HG02763 (cell line): ENCODE results near the gene KBTBD12.
"Not testable (repeated sequence)": the region's sequence is repeated elsewhere in the genome, so short reads cannot be mapped to it uniquely, and the experiment has no call there.

Experiments
- ATAC-seq: cut with Tn5 transposase; IDR thresholded peaks from one replicate; pipeline ENCODE4 v1.9.1; 2021; ENCODE audit warnings: mild to moderate bottlenecking, moderate library complexity; ENCODE audit not compliant: unreplicated experiment

Gene KBTBD12, protein sequence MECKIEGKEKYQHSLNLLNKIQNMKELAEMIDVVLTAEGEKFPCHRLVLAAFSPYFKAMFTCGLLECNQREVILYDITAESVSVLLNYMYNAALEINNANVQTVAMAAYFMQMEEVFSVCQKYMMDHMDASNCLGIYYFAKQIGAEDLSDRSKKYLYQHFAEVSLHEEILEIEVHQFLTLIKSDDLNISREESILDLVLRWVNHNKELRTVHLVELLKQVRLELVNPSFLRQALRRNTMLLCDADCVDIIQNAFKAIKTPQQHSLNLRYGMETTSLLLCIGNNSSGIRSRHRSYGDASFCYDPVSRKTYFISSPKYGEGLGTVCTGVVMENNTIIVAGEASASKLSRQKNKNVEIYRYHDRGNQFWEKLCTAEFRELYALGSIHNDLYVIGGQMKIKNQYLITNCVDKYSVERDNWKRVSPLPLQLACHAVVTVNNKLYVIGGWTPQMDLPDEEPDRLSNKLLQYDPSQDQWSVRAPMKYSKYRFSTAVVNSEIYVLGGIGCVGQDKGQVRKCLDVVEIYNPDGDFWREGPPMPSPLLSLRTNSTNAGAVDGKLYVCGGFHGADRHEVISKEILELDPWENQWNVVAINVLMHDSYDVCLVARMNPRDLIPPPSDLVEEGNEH

GRCh38 chr3:127915115-127915936 is at the start of gene KBTBD12:
Gene KBTBD12 (plus strand): TSS chr3:127915232. CDS start chr3:127923062, 7,830 bp downstream.
- ATAC-seq: no peak

- no peak for ATAC-seq
These were observed 49.1 kb upstream of the KBTBD12 start for GRCh38 chr3:127865941-127866340.

GRCh38 chr3:127867412-127867811 is 47.6 kb upstream of the KBTBD12 start:
- ATAC-seq: no peak

- ATAC-seq: no peak
These were observed 47.0 kb upstream of the KBTBD12 start for GRCh38 chr3:127867986-127868385.

- no peak for ATAC-seq
These were observed 44.9 kb upstream of the KBTBD12 start for GRCh38 chr3:127870156-127870555.

- ATAC-seq: not testable (repeated sequence)
These were observed 40.9 kb upstream of the KBTBD12 start for GRCh38 chr3:127874097-127874496.

DNA sequence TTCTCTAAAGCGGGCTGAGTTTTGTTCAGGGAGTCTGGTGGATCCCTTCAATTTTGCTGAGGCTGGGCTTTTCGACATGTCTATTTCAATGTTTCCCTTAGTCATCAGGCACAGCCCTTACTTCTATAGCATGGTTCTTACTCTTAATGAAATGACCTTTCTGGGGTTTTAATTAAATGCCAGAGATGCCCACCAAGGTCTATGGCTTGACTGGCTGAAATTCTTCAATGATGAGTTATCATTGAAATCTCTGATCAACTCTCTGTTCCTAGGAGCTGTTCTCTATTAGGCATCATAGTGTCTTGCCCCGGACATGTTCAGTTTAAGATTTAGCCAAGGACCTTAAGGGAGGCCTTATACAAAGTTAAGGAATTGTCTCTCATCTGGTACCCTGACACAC is 33.4 kb upstream of the KBTBD12 start:
- ATAC-seq: no peak

GRCh38 chr3:127884041-127884440 is 31.0 kb upstream of the KBTBD12 start:
- no peak for ATAC-seq

DNA sequence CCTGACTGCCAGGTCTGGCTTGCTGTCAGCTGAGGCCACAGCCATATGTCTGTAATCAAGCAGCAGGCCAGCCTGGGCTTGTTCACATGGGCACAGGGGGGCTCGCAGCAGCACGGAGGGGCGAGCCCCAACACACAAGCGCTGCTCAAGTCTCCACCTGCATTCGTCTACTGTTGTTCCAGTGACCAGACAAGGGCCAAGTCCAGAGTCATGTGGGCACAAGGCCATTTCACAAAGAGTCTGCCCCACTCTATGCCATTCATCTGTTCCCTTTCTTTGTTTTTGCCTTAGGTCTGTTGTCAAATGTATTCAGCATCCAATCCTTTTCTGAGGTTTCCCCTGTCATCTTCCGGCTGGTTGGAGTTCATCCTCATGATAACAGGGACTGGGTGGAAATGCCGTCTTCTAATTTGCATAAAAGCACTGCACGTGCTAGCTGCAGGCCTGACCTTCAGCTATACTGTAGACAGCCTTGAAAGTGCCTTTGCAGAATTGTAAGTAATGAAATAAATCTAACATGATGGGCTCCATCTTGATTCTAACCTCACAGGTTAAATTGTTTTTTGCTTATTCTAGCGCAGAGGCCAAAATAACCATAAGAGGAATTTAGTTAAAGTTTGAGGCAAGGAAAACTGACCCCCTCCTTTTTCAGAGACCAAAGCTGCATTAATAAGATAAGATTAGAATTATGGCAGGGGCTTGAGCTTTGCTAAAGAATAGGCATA is 28.6 kb upstream of the KBTBD12 start:
- no peak for ATAC-seq

DNA sequence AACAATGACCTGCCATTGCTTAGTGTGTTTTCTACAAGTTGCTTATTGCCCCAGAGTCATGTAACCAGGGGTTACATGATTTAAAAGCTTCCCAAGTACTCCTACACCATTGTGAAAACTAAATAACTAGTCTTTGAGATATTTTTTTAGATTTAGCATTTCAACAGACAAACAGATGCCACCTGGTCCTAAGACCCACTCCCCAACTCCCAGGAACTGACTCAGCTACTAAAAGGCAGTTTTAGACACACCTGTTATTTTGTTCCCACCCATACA is 28.1 kb upstream of the KBTBD12 start:
- no peak for ATAC-seq

DNA sequence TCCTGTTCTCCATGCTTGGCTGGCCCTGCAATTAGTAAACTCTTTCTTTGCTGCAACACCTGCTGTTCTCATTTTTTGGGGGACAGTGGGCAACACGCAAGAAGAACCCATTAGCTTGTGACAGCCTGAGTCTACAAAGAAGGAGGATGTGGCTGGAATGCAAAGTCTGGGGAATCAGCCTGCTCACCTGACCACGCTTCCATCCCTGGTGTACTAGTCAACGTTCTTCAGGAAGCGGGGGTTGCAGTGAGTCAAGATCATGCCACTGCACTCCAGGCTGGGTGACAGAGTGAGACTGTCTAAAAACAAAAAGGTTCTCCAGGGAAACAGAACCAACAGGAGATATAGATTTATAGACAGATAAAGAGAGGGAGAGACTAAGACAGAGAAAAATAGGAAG is 27.7 kb upstream of the KBTBD12 start:
- ATAC-seq: no peak

DNA sequence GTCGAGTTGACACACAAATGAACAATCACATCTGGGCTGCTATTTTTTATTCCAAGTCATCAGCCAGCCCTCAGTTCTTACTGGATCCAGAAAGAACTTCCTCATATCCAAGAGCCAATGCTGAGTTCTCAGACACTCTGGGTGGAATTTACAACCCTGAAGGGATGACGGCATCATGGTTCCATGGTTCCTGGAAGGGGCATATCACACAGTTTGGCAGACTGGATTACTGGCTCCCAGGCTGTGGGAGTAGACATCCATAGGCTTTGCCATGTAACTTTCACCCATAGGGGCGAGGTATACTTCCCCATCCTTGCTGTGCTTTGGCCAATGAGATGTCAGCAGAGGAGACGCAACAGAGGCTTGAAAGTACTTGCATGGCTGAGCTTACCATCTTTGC is 26.9 kb upstream of the KBTBD12 start:
- ATAC-seq: no peak

GRCh38 chr3:127888564-127889107 is 26.4 kb upstream of the KBTBD12 start:
- ATAC-seq: no peak

DNA sequence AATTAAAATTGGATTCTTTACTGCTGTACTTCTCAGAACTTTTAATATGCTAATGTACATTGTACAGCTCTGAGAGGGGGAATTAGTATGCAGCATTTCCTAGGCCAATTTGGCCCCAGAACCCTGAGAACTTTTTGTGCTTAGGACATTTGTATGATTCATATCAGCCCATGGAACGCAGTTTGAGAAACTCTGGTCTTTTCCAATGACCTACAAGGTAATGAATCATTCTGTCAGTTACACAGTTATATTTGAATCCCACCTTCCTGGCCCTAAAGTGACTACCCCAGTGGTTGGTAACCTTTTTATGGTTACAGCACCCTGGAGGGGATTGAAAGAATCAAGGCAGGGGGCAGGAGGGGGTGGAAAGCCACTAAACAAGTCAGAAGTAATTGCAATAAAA is 25.6 kb upstream of the KBTBD12 start:
- ATAC-seq: no peak

DNA sequence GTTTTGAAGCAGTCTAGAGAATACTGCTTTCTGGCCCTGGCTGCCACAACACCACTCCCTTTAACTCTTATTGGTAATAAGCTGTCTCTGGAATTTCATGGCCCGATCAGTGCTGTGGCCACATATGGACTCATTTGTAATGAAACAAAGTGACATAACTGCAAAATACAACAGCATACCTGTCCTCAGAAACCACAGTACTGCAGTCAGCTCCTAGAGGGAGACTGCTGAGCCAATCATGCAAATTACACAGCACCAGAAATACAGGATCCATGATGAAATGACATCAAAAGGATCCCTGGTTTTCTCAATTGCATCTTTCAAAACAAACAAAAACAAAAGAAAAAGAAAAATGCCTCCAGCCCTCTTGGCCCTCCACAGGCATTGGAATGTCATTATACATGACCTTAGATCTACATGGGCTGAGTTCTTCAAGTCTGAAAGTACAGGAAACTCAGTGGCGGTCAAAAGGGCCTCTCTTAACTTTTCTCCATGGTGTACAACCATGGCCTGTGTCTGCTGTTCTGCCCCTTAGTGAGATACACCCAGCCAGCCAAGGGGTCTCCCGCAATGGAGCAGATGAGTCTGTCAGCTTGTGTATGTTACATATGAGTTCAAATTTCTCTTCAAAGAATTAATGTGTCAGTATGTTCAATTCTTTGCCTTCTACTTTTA is 24.9 kb upstream of the KBTBD12 start:
- no peak for ATAC-seq

DNA sequence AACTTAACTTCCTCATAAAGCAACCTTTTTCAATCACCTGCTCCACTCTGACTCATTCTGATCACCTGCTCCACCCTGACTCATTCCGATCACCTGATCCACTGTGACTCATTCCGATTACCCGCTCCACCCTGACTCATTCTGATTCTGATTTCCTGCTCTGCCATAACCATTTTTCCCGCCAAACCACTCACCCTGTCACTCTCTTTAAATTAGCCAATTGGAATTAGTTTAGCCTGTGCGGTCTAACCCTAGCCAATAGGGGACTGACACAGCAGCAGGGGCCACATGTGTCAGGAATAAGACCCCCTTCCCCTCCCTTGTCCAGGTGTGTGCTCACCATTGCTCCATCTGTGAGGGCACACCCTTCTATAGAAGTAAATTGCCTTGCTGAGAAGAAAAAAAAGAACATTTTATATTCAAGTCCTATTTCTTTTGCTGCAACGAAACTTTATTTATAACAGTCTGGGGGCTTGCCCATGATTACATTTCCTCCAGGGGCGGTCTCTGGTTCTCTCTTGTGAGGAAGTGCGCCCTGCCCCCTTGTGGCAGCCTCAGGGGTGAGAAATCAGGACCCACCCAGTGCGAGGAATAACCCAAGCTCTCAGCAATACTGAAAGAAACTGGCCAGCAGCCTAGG is 24.3 kb upstream of the KBTBD12 start:
- not testable (repeated sequence) for ATAC-seq

GRCh38 chr3:127894481-127894880 is 20.6 kb upstream of the KBTBD12 start:
- ATAC-seq: no peak

DNA sequence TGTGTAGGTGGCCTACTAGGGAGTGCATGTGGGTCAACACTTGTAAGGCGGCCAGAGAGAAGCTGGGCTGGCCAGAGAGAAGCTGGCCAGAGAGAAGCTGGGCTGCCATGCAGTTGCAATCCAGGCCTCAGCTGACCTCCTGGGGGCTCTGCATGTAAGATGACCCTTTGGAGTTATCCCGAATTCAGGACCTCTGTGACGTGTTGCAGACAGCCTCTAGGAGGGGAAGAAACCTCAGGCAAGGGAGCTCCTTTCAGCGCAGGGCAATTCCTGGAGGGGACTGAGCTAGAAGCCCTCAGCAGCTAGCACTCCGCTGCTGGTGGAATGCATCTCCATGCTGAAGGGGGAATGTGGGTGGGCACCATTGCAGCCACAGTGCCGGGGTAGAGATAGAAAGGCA is 15.8 kb upstream of the KBTBD12 start:
- ATAC-seq: no peak

DNA sequence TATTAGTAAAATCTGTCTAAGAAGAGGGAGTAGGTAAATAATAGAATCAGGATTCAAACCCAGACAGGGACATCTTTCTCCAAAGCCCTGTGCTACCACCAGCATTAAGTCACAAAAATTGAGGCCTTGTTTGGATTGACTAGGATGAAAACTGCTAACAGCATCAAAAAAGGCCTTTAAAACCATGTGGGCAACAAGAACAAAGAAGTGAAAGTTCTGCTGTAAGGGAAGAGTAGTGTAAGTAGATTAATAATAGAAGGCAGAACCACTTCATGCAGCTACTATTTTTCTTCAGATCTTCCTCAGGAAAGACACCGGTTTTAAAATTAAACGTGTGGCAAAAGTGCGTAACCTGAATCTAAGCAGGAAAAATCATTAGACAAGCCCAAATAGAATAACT is 15.3 kb upstream of the KBTBD12 start:
- no peak for ATAC-seq

GRCh38 chr3:127900536-127900935 is 14.5 kb upstream of the KBTBD12 start:
- no peak for ATAC-seq
